GM12873 (cell line): Measurements from ENCODE around the gene LXN.

Source experiments
- TF ChIP-seq, protein P1 (sequence below): IDR thresholded peaks from 2 replicates; pipeline ENCODE4 v1.5.1; 2012; ENCODE audit warnings: low read depth, mild to moderate bottlenecking, moderate library complexity, low read length, control low read depth; ENCODE audit not compliant: insufficient read depth; ENCODE audit errors: missing control alignments

The LXN gene

DNA sequence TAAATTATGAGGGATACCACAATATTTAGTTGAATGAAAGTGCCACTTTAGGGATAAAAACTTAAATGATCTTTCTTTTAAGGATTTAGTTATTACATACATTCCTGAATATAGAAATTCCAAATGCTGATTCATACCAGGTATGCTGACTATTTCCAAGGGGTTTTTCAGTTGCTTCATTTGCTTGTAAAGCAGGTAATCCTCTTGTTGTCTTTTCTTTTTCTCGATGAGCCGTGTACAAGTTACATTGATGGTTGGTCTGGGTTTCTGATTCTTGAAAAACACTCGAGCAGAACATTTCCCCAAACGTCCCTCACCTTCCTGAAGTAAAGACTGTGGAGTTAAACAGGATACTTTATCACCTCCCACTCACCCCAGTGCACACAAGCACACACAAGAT, 38.2 kb upstream of the LXN start:
- TF ChIP-seq, protein P1, sequence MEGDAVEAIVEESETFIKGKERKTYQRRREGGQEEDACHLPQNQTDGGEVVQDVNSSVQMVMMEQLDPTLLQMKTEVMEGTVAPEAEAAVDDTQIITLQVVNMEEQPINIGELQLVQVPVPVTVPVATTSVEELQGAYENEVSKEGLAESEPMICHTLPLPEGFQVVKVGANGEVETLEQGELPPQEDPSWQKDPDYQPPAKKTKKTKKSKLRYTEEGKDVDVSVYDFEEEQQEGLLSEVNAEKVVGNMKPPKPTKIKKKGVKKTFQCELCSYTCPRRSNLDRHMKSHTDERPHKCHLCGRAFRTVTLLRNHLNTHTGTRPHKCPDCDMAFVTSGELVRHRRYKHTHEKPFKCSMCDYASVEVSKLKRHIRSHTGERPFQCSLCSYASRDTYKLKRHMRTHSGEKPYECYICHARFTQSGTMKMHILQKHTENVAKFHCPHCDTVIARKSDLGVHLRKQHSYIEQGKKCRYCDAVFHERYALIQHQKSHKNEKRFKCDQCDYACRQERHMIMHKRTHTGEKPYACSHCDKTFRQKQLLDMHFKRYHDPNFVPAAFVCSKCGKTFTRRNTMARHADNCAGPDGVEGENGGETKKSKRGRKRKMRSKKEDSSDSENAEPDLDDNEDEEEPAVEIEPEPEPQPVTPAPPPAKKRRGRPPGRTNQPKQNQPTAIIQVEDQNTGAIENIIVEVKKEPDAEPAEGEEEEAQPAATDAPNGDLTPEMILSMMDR = no peak

DNA sequence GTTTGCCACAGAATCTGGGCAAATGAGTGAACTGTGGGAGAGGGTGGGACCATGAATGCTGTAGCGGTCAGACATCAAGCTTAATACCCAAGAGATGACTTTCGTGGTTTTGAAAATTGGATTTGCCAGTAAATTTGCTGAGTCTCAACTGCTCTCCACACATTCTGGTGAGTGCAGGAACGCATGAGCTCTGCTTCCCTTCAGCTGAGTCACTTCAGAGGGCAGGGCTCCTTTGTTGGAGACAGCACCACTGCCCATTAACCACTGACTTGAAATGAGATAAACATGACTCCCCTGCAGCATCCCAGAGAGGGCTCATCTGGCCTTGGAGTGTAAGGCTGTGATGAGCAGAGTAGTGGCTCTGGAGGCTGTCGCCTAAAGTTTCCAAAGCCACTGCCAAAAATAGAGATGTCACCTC, 37.2 kb upstream of the LXN start:
- TF ChIP-seq, protein P1 = no peak

DNA sequence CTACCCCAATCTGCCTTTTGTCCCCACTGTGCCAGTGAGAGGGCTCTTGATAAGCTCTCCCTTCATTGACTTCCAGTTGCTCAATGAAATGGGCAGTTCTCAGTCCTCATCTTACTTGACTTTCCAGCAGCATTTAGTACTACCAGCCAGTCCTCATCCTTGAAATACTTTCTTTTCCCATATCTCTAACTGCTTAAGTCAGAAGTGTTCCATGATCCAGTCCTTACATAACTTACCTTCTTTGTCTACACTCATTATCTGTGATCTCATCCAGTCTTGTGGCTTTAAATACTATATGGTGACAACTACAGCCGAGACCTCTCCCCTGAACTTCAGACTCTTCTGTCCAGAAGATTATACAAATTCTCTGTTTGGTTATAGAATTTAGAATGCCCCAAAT, 31.1 kb upstream of the LXN start:
- TF ChIP-seq, protein P1 = no peak

DNA sequence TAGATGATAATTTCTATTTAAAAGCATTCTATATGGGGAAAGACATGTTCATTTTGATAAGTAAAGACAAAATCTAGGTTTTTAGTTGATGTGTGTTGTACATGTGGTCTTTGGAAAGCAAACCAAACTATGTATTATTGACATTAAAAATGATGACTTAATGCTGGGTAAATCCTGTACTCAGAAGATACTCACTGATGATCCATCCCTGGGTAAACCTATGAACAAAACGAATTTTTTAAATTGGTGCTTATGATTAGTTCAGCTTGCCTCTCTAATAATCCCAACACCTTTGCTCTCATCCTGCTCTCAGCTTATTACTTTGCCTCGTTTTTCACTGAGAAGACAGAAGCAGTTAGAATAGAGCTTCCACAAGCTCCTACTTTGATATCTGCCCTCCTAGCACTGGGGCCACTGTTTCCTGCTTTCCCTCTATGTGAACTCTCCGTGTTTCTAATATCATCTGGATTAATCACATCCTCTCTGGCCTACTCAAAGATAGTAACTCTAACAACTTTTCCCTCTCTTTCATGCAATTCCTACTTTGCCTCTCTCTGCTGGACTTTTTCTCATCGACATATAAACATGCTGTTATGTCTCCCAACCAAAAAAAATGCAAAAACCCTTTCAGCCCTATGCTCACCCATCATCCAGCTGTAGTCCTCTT, 30.5 kb upstream of the LXN start:
- TF ChIP-seq, protein P1 = no peak

DNA sequence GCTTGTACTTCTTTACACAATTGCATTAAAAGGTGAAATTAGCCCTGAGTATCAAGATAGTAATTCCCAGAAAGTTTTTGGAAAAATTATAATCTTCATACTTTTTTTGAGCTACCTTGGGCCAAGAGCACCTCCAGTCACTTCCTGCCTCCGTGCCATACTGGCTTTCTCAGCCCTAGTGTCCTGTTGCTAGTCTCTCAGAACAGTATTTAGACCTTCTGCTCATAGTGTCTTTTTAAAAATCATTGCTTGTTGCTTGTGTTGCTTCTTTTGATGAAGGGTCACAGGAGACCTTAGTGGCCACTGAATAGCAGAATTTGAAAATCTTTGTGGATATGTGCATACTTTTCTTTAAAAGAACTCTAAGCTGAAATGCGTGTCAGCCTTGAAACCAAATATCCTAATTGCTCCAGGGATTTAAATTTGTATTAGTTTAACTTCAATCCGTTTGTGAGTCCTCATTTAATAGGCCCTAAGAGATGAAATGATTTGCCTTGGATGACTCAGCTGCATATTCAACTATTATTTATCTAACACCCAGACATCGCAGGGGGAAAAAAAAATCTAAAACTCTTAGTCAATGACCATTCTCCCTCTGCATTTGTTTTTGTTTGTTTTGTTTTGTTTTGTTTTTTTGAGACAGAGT, 29.1 kb upstream of the LXN start:
- TF ChIP-seq, protein P1 = no peak

DNA sequence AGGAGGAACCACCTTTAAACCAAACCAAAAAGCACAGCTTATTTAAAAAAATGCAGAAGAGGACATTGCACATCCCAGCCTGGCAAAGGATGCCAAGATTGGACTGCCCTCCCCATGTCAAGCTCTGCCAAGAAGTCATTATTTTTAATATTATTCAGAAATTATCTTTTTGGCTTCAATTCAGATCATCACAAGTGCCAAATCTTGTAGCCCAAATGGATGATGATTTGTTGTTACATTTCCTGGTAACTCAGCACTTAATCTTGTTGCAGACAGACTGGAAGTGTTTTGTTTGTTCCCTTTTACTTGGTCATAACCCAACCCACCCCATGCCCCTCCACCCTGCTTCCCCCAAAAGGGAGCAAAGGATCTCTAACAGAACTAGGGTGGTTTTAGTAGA, 28.1 kb upstream of the LXN start:
- TF ChIP-seq, protein P1 = no peak

DNA sequence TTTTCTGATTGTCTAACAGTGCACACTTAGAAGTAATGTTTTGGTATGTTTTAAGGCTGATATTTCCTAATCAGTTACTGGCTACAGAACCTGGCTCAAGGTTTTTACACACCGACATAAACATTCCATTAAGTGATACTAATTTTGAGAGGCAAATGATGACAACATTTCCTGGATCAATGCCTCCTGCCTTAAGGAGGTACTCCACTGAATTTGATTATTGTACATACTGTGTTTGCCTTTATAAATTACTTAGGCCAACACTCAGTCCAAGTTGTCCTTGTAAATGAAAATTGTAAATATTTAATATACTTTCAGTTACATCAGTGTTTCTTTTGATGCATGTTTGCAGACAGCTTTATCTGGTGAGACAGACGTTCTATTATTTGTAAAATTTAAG, 24.2 kb upstream of the LXN start:
- TF ChIP-seq, protein P1 = no peak
